Transverse colon (tissue), 4 donors: Measurements from ENCODE around the gene SPATC1L. TPM values are rescaled to one million over a fixed set of nuclear protein-coding genes. Genes with fewer than 3 reads are reported as not detected.
A peak's percentile ranks its signal among the peaks of the same experiment; 100 is the strongest.

ENCODE experiments used
- DNase-seq: peaks from one replicate; pipeline ENCODE4 v3.0.0-alpha.2; 2019
- H3K27ac ChIP-seq, 4 donors: fragments of 200-600 bp; sonication (generic); 2 replicates each; pipeline ENCODE4 v1.5.1; 2016 to 2018; ENCODE audit warnings: inconsistent platforms in 4 of 4
- H3K27me3 ChIP-seq: fragments of 200-600 bp; sonication (generic); 2 replicates; pipeline ENCODE4 v1.5.1; 2017; ENCODE audit warnings: inconsistent platforms
- H3K36me3 ChIP-seq, 4 donors: fragments of 200-600 bp; sonication (generic); 2 replicates each; pipeline ENCODE4 v1.5.1; 2017 to 2019; ENCODE audit warnings: inconsistent platforms in 4 of 4
- H3K4me1 ChIP-seq, 4 donors: fragments of 200-600 bp; sonication (generic); 2 replicates each; pipeline ENCODE4 v1.5.1; 2017 to 2020; ENCODE audit warnings: inconsistent platforms in 4 of 4
- H3K4me3 ChIP-seq, 4 donors: fragments of 200-600 bp; sonication (generic); 1 replicate in 1 of 4; 2 replicates in 3 of 4; pipeline versions ENCODE4 v1.5.1 to v1.6.1; 2017 to 2019; ENCODE audit warnings: inconsistent platforms in 4 of 4
- H3K9me3 ChIP-seq, 2 donors: fragments of 200-600 bp; sonication (generic); 2 replicates each; pipeline ENCODE4 v1.5.1; 2017 to 2019; ENCODE audit warnings: inconsistent platforms in 2 of 2
- EP300 ChIP-seq: sonication (generic); formaldehyde crosslinking; IDR thresholded peaks from one replicate; pipeline ENCODE4 v1.6.1; 2017; ENCODE audit warnings: antibody characterized with exemption, low read depth
- POLR2A ChIP-seq: fragments of 450-650 bp; IDR thresholded peaks from one replicate; pipeline ENCODE4 v1.6.1; 2016; ENCODE audit warnings: antibody characterized with exemption, mild to moderate bottlenecking, moderate library complexity
- POLR2AphosphoS5 ChIP-seq, 3 donors: sonication (generic); formaldehyde crosslinking; IDR thresholded peaks; one replicate each; pipeline ENCODE4 v1.6.1; 2016; ENCODE audit warnings: antibody characterized with exemption in 3 of 3
- WGBS, 2 donors: methylation state at CpG; one replicate each; pipeline ENCODE4 v1.1.5; 2018; ENCODE audit warnings: low coverage in 1 of 2; 5-methylcytosine and 5-hydroxymethylcytosine counted together
- in situ Hi-C, 4 donors: fragments of 200-750 bp; cut with MboI; loops; one replicate each; pipeline versions ENCODE4 v1.15.0 to v1.15.1; 2017; ENCODE audit warnings: low sequenced_read_pairs in 3 of 4, low pct_ligation_motif_present in 1 of 4, low pct_unique_long_range_greater_than_20kb in 1 of 4
- intact Hi-C: fragments of 100-400 bp; cut with DNase I; formaldehyde crosslinking; loops from one replicate; pipeline ENCODE4 v1.15.1; 2023; ENCODE audit warnings: low total_unique reads
- total RNA-seq, 4 donors: library from RNA; depleted of rRNA; stranded (reverse); fragments of >200 nt; gene quantifications; one replicate each; pipeline ENCODE4 v1.1.0, GENCODE V29; 2016
- TF ChIP-seq, protein P1 (sequence below), 5 experiments: fragments of 200-600 bp in 3 of 5; fragments of 450-650 bp in 2 of 5; sonication (generic) in 3 of 5; IDR thresholded peaks; 1 replicate in 2 of 5; 2 replicates in 3 of 5; pipeline ENCODE4 v1.5.1; 2016 to 2017; ENCODE audit warnings: antibody characterized with exemption in 5 of 5, inconsistent platforms in 3 of 5, mild to moderate bottlenecking in 2 of 5, moderate library complexity in 1 of 5

Gene SPATC1L
- total RNA-seq, 4 donors from 2014 or later: 1.2 to 11.0 (median 8.5) TPM; not detected in 1

DNA sequence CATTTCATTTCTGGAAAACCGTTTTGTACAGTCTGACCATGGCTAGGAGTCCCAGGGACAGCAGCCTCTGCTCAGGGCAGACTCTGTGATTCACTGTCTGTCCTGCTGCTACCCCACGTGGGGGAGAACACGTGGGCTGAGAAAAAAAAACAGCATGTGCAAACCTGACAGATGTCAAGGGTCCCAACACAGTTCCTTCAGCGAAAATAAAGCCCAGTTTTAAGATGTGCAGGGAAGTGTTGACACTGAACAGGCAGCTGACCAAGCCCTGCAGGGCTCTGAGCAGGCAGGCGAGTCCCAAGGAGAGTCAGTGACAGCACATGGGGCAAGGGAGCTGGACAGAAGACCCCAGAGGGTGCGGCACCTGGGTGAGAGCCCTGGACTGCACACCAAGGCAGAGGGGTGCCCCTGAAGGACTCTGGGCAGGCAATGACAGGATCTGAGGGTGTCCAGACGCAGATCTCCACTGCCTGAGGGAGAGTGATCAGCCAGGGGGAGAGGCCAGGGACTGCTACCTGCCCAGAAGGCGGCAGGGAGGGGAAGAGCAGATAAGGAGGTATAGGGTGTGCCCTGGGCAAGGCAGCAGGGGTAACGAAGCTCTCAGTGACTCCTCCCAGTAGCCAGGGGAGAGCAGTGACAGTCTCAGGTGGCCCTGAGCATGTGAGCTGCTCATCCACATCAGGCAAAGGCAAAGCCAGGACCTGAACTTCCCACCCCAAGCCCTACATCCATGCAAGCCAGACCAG, 5.1 kb upstream of the SPATC1L start:
- peaks cover 0 to 13% (median 6%) of the 10 kb centered on the region in 4 donors for H3K4me1 ChIP-seq
- in situ Hi-C loops: no loop called here
- H3K27ac ChIP-seq: peak overlapping the region; percentile 29 to 60 (median 46)
- H3K36me3 ChIP-seq: peaks cover 0 to 10% (median 0%) of the 10 kb centered on the region in 4 donors
- TF ChIP-seq POLR2A: no peak
- TF ChIP-seq, protein P1, sequence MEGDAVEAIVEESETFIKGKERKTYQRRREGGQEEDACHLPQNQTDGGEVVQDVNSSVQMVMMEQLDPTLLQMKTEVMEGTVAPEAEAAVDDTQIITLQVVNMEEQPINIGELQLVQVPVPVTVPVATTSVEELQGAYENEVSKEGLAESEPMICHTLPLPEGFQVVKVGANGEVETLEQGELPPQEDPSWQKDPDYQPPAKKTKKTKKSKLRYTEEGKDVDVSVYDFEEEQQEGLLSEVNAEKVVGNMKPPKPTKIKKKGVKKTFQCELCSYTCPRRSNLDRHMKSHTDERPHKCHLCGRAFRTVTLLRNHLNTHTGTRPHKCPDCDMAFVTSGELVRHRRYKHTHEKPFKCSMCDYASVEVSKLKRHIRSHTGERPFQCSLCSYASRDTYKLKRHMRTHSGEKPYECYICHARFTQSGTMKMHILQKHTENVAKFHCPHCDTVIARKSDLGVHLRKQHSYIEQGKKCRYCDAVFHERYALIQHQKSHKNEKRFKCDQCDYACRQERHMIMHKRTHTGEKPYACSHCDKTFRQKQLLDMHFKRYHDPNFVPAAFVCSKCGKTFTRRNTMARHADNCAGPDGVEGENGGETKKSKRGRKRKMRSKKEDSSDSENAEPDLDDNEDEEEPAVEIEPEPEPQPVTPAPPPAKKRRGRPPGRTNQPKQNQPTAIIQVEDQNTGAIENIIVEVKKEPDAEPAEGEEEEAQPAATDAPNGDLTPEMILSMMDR (IDR thresholded peaks at IDR 0.05): no peak
- TF ChIP-seq POLR2AphosphoS5 (IDR thresholded peaks at IDR 0.05): no peak
- no peak for TF ChIP-seq EP300
- 72 to 80% methylated on average over 4 to 9 of the region's 9 CpGs for WGBS, 2 donors
- intact Hi-C loops: no loop called here
- H3K9me3 ChIP-seq: no peaks in the 10 kb centered on the region
- no peaks in the 10 kb centered on the region for H3K27me3 ChIP-seq
- no peak overlapping the region for H3K4me3 ChIP-seq
- no peak for DNase-seq

DNA sequence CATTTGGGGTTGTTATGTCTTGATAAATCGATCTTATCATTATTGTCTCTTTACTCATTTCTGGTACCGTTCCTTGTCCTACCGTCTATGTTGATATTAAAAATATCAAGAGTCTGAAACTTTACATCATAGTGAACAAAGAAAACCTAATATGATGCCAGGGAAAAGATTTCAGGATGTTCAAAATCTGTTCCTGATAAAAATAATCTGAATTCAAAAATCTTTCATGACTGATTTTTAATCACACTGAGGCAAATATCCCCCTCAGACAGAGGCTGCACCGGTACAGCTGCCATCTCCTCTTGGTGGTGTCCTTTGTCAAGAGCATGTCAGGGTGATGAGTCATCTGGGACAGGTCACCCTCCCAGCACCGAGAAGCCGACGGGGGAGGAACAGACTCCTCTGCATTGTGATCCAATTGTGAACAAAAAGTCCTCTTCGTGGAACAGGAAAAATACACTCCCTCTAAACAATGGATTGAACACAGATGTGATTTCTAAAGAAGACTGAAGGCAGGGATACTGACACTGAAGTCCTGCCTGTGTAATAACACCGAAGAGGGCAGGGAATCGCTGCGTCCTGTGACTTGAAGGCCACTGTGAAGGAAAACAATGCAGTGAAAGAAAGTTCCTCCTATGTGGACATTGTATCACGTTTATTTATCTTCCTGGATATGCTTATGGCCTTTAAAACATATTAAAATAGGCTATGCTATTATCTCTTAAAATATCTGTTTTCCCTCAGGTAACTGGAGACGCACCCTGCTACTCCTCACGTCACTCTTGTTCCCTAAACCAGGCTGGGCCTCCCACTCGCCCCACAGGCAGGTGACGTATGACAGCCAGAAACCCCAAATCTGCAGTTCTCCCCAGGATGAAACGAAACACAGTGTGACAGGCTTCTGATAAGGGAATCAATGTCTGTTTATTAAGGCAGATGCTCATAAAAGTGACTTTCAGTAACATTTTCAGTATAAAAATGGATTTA, 4.3 kb upstream of the SPATC1L start:
- Histone ChIP-seq H3K27ac (peak overlapping the region; percentile 29 to 60 (median 46)), H3K27me3 (no peaks in the 10 kb centered on the region), H3K36me3 (peaks cover 0 to 1% (median 0%) of the 10 kb centered on the region in 4 donors), H3K9me3 (no peaks in the 10 kb centered on the region), H3K4me3 (no peak overlapping the region), H3K4me1 (peaks cover 0 to 13% (median 8%) of the 10 kb centered on the region in 4 donors)
- 66 to 69% methylated on average over 15 to 17 of the region's 17 CpGs for WGBS, 2 donors
- DNase-seq: no peak
- intact Hi-C loops (no loop called here), in situ Hi-C loops (no loop called here)
- no peak for TF ChIP-seq POLR2A
- TF ChIP-seq POLR2AphosphoS5 (IDR thresholded peaks at IDR 0.05): no peak
- TF ChIP-seq, protein P1 (IDR thresholded peaks at IDR 0.05): no peak
- TF ChIP-seq EP300: no peak

DNA sequence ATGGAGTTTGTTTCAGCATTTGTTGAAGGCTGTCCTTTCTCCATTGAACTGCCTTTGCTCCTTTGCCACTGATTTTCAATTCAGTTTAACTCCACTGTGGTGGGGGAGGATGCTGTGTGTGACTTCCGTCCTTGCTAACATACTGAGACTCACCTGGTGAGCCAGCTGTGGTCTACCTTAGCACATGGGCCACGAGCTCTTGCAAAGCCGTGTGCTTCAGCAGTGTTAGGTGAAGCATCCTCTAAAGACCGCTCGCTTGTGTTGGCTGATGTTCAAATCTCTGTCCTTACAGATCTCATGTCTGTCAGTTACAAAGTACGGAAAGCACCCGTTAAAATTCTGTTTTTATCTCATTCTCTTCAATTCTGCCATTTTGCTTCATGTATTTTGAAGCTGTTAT, 3.6 kb upstream of the SPATC1L start:
- Histone ChIP-seq H3K36me3 (no peaks in the 10 kb centered on the region), H3K4me1 (peaks cover 0 to 13% (median 8%) of the 10 kb centered on the region in 4 donors), H3K27ac (peak overlapping the region in 2 of 4 donors; percentile 29 to 60), H3K27me3 (no peaks in the 10 kb centered on the region), H3K4me3 (no peak overlapping the region), H3K9me3 (no peaks in the 10 kb centered on the region)
- intact Hi-C loops: no loop called here
- 88 to 90% methylated on average over 7 of the region's 7 CpGs for WGBS, 2 donors
- DNase-seq: no peak
- TF ChIP-seq, protein P1 (IDR thresholded peaks at IDR 0.05): no peak
- TF ChIP-seq POLR2AphosphoS5 (IDR thresholded peaks at IDR 0.05) (no peak), EP300 (no peak), POLR2A (no peak)
- in situ Hi-C loops: no loop called here

DNA sequence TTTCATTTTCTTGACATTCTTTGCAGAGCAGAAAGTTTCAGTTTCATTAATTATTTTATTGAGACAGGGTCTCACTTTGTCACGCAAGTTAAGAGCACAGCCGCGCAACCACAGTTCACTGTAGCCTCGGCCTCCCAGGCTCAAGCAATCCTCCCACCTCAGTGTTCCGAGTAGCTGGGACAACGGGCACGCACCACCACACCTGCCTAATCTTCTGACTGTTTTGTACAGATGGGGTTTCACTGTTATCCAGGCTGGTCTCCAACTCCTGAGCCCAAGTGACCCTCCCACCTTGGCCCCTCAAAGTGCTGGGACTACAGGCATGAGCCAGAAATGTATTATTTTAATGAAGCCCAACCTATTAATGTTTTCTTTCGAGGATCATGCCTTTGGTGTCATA, 3.0 kb upstream of the SPATC1L start:
- WGBS, 2 donors: 90 to 98% methylated on average over 8 of the region's 8 CpGs

More for the DNA sequence above, 3.0 kb upstream of the SPATC1L start:
- H3K27me3 ChIP-seq: no peaks in the 10 kb centered on the region
- in situ Hi-C loops (no loop called here), intact Hi-C loops (no loop called here)
- no peak for TF ChIP-seq EP300
- TF ChIP-seq POLR2AphosphoS5 (IDR thresholded peaks at IDR 0.05): no peak
- TF ChIP-seq, protein P1 (IDR thresholded peaks at IDR 0.05): no peak
- no peak for TF ChIP-seq POLR2A
- no peaks in the 10 kb centered on the region for H3K36me3 ChIP-seq
- H3K9me3 ChIP-seq: no peaks in the 10 kb centered on the region
- H3K27ac ChIP-seq: no peak overlapping the region
- peaks cover 0 to 13% (median 8%) of the 10 kb centered on the region in 4 donors for H3K4me1 ChIP-seq
- DNase-seq: no peak
- no peak overlapping the region for H3K4me3 ChIP-seq
